ENCODE results near the gene SCN7A.
A peak's percentile ranks its signal among the peaks of the same experiment; 100 is the strongest.
"Not testable (repeated sequence)": the region's sequence is repeated elsewhere in the genome, so short reads cannot be mapped to it uniquely, and the experiment has no call there.

The SCN7A gene

GRCh38 chr2:166433457-166433856, 60.6 kb downstream of the SCN7A start:
- Histone ChIP-seq H3K4me3 (no peak overlapping the region), H3K36me3 (no peaks in the 10 kb centered on the region), H3K27ac (no peak overlapping the region), H4K20me1 (no peaks in the 10 kb centered on the region; a peak in 1 of 22 replicates), H3K4me1 (no peaks in the 10 kb centered on the region), H3K9me3 (replicated peaks in 1 of 11) (peaks cover 0 to 11% (median 0%) of the 10 kb centered on the region in 11 experiments; a peak in 4 of 22 replicates), H3K4me2 (no peak overlapping the region), H3K9ac (no peak overlapping the region), H3K27me3 (no peaks in the 10 kb centered on the region)
- TF ChIP-seq Cebpa-rat (IDR thresholded peaks at IDR 0.05): no peak

DNA sequence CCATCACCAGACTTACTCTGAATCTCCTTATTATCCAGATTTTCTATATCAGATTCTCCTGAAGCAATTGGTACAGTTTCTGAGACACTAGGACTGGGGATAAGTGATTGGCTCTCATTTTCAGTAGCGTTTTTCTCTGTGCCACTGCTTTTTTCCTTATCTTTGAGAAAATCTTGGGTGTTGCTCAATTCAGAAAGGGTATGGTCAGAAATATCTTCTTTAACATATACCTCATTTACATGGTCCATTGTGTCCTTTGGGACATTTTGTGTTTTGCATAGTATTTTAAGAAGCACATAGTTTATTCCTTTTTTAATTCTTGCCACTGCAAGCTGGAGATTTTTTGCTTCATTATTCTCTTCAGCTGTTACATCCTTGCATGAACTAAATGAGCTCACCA, 61.7 kb downstream of the SCN7A start:
- no peaks in the 10 kb centered on the region for H3K4me1 ChIP-seq

GRCh38 chr2:166424841-166425240, 69.2 kb downstream of the SCN7A start:
- Histone ChIP-seq H3K27me3 (no peaks in the 10 kb centered on the region), H3K36me3 (no peaks in the 10 kb centered on the region)
- TF ChIP-seq Cebpa-rat (IDR thresholded peaks at IDR 0.05): no peak

More for the DNA sequence above, 61.7 kb downstream of the SCN7A start:
- no peaks in the 10 kb centered on the region for H3K36me3 ChIP-seq
- H3K4me2 ChIP-seq: no peak overlapping the region
- no peak overlapping the region for H3K9ac ChIP-seq
- H3K27me3 ChIP-seq: no peaks in the 10 kb centered on the region
- no peak for TF ChIP-seq Cebpa-rat (IDR thresholded peaks at IDR 0.05)
- no peak overlapping the region for H3K27ac ChIP-seq
- H4K20me1 ChIP-seq: no peaks in the 10 kb centered on the region; a peak in 1 of 22 replicates
- H3K9me3 ChIP-seq (replicated peaks in 1 of 11): no peaks in the 10 kb centered on the region
- H3K4me3 ChIP-seq: no peak overlapping the region

DNA sequence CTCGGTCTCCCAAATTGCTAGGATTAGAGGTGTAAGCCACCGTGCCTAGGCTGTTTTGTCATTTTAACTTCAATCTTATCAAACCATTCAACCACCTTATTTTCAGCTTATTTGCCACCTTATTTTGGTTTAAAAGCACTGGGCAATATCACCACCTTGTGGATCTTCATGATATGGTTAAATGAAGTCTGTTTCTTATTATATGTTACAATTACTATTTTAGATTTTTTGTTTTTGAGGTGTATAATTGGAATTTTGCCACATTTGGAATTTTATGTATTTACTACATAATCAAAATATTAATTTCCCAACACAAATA, 74.5 kb downstream of the SCN7A start:
- no peak for TF ChIP-seq Cebpa-rat (IDR thresholded peaks at IDR 0.05)

More at GRCh38 chr2:166424841-166425240, 69.2 kb downstream of the SCN7A start:
- no peaks in the 10 kb centered on the region for H3K4me1 ChIP-seq
- H3K4me3 ChIP-seq: no peak overlapping the region
- H3K9ac ChIP-seq: no peak overlapping the region
- H3K27ac ChIP-seq: no peak overlapping the region
- H3K4me2 ChIP-seq: no peak overlapping the region
- H4K20me1 ChIP-seq: no peaks in the 10 kb centered on the region
- no peaks in the 10 kb centered on the region for H3K9me3 ChIP-seq (replicated peaks in 1 of 11)

GRCh38 chr2:166418853-166419615, 75.0 kb downstream of the SCN7A start:
- Histone ChIP-seq H3K27ac (no peak overlapping the region), H3K36me3 (no peaks in the 10 kb centered on the region), H3K4me2 (no peak overlapping the region), H3K9ac (no peak overlapping the region), H3K27me3 (no peaks in the 10 kb centered on the region), H3K4me3 (no peak overlapping the region), H4K20me1 (no peaks in the 10 kb centered on the region), H3K9me3 (replicated peaks in 1 of 11) (no peaks in the 10 kb centered on the region), H3K4me1 (peaks cover 0 to 5% (median 0%) of the 10 kb centered on the region in 10 experiments; a peak in 2 of 20 replicates)
- TF ChIP-seq Cebpa-rat (IDR thresholded peaks at IDR 0.05): no peak

More for the DNA sequence above, 74.5 kb downstream of the SCN7A start:
- H3K27me3 ChIP-seq: no peaks in the 10 kb centered on the region
- H3K4me3 ChIP-seq: no peak overlapping the region
- no peaks in the 10 kb centered on the region for H4K20me1 ChIP-seq
- no peak overlapping the region for H3K4me2 ChIP-seq
- H3K9me3 ChIP-seq (replicated peaks in 1 of 11): no peaks in the 10 kb centered on the region
- peaks cover 0 to 5% (median 0%) of the 10 kb centered on the region in 10 experiments; a peak in 2 of 20 replicates for H3K4me1 ChIP-seq
- no peak overlapping the region for H3K9ac ChIP-seq
- no peaks in the 10 kb centered on the region for H3K36me3 ChIP-seq
- H3K27ac ChIP-seq: no peak overlapping the region

- Histone ChIP-seq H3K4me1 (peaks cover 0 to 16% (median 0%) of the 10 kb centered on the region in 10 experiments; a peak in 6 of 20 replicates), H4K20me1 (no peaks in the 10 kb centered on the region), H3K9me3 (replicated peaks in 1 of 11) (no peaks in the 10 kb centered on the region), H3K4me2 (no peak overlapping the region), H3K9ac (no peak overlapping the region), H3K4me3 (no peak overlapping the region), H3K27ac (no peak overlapping the region), H3K36me3 (no peaks in the 10 kb centered on the region), H3K27me3 (no peaks in the 10 kb centered on the region)
- TF ChIP-seq Cebpa-rat (IDR thresholded peaks at IDR 0.05): no peak
Observed at GRCh38 chr2:166417669-166418068, 76.4 kb downstream of the SCN7A start.

DNA sequence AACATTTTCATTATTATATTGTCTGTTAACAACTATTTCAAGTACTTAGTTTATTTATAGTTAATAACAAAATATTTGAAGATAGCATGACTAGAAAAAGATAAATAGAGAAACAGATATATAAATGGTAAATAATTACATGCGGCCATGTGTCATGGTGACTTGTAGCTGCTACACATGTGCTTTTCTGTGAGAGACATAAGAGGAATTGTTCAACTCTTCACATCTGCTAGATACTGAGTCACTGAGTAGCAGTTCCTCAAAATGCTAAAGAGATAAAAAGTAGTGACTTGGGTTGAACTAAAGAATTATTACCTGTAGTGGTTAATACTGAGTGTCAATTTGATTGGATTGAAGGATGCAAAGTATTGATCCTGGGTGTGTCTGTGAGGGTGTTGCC, 80.8 kb downstream of the SCN7A start:
- Histone ChIP-seq H3K27ac (0 out of 22 replicates have a peak overlapping the region, but pooled peaks of 2 of the 11 experiments have one; percentile 14 to 18), H3K36me3 (no peaks in the 10 kb centered on the region)

DNA sequence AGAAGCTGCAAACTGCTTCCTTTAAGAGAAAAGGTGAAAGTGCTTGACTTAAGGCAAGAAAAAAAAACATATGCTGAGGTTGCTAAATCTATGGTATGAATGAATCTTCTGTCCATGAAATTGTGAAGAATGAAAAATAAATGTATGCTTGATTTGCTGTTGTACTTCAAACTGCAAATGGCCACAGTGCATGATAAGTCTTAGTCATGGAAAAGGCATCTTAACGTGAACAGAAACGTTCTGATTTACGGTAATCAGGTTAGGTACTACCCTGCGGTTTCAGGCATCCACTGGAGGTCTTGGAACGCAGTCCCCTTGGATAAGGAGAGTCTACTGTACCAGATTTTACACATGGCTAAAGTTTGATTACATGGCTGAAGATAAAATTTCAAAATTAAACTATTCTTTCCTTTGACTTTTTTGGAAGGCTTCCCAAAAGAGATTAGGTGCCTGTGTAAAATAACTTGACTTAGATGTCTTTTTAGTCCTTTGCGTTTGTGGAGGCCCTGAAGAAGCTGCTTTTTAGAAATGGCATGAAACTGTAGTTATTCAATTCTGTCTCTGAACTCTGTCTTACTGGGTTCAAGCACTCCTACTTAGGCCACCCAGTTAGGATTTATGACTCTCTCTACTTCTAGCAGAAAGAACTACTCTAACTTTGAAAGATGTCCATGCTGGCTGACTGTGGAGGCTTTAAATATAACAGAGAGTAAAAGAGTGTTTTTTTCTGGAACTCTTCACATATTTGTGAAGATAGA, 82.4 kb downstream of the SCN7A start:
- no peaks in the 10 kb centered on the region for H4K20me1 ChIP-seq
- no peak for TF ChIP-seq Cebpa-rat (IDR thresholded peaks at IDR 0.05)
- H3K27ac ChIP-seq: peak overlapping the region in 1 of 11 experiments; percentile 19; a peak in 1 of 22 replicates

More for the DNA sequence above, 80.8 kb downstream of the SCN7A start:
- Histone ChIP-seq H3K4me2 (peak overlapping the region in 2 of 11 experiments; percentile 29 to 39; a peak in 3 of 22 replicates), H3K9me3 (replicated peaks in 1 of 11) (no peaks in the 10 kb centered on the region), H3K27me3 (no peaks in the 10 kb centered on the region), H3K4me1 (peaks cover 0 to 48% (median 0%) of the 10 kb centered on the region in 10 experiments; a peak in 7 of 20 replicates), H3K4me3 (no peak overlapping the region), H3K9ac (no peak overlapping the region), H4K20me1 (no peaks in the 10 kb centered on the region)
- no peak for TF ChIP-seq Cebpa-rat (IDR thresholded peaks at IDR 0.05)

DNA sequence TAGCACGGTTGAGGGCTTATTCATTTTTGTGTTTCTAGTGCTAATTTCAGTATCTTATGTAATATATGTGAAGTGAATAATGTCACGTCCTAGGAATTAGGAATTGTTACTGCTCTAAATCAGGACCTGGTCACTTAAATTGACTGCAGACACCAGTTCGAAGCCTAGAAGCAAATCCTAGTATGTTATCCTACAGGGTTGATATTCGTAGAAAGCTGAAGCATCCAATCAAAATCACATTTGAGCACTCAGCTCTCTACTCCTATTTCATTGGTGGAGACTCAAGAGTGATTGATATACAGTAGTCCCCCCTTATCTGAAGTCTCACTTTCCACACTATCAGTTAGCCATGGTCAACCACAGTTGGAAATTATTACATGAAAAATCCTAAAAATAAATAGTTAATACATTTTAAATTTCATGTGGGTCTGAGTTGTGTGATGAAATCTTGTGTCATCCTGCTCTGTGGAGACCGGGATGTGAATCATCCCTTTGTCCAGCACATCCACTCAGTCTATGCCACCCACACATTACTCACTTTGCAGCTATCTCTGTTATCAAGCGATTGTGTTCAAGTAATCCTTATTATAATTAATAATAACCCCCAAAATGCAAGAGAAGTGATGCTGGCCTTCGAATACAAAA, 83.1 kb downstream of the SCN7A start:
- Histone ChIP-seq H3K4me2 (peak overlapping the region in 4 of 11 experiments; percentile 23 to 52 (median 43); a peak in 8 of 22 replicates), H3K9ac (no peak overlapping the region), H3K27me3 (no peaks in the 10 kb centered on the region), H3K9me3 (replicated peaks in 1 of 11) (no peaks in the 10 kb centered on the region), H3K27ac (peak overlapping the region in 4 of 11 experiments; percentile 8 to 51 (median 45); a peak in 6 of 22 replicates), H4K20me1 (no peaks in the 10 kb centered on the region), H3K4me3 (no peak overlapping the region), H3K4me1 (peaks cover 0 to 55% (median 0%) of the 10 kb centered on the region in 10 experiments; a peak in 7 of 20 replicates), H3K36me3 (no peaks in the 10 kb centered on the region)
- no peak for TF ChIP-seq Cebpa-rat (IDR thresholded peaks at IDR 0.05)

More for the DNA sequence above, 82.4 kb downstream of the SCN7A start:
- H3K36me3 ChIP-seq: no peaks in the 10 kb centered on the region
- H3K27me3 ChIP-seq: no peaks in the 10 kb centered on the region
- H3K4me2 ChIP-seq: peak overlapping the region in 4 of 11 experiments; percentile 23 to 52 (median 43); a peak in 8 of 22 replicates
- no peak overlapping the region for H3K4me3 ChIP-seq
- H3K4me1 ChIP-seq: peaks cover 0 to 59% (median 0%) of the 10 kb centered on the region in 10 experiments; a peak in 7 of 20 replicates
- H3K9me3 ChIP-seq (replicated peaks in 1 of 11): no peaks in the 10 kb centered on the region
- H3K9ac ChIP-seq: no peak overlapping the region

DNA sequence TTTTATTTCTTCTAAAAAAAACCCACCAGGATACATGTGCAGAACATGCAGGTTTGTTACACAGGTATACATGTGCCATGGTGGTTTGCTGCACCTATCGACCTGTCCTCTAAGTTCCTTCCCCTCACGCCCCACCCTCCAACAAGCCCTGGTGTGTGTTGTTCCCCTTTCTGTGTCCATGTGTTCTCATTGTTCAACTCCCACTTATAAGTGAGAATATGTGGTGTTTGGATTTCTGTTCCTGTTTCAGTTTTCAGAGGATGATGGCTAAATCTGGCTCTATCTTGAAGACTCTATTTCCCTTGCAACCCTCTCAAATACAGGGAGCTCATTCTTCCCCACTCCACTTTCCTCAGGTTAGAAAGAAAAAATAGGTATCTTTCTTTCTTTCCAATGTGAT, 86.3 kb downstream of the SCN7A start:
- H3K9me3 ChIP-seq (replicated peaks in 1 of 11); H3K27ac ChIP-seq; H3K9ac ChIP-seq; H3K27me3 ChIP-seq; H3K36me3 ChIP-seq; H3K4me3 ChIP-seq; H4K20me1 ChIP-seq: not testable (repeated sequence)
- H3K4me2 ChIP-seq: peak overlapping the region in 4 of 11 experiments; percentile 12 to 46 (median 25); a peak in 5 of 22 replicates
- H3K4me1 ChIP-seq: peaks cover 0 to 44% (median 0%) of the 10 kb centered on the region in 10 experiments; a peak in 7 of 20 replicates
